ENCODE data around the gene NCAPH2.
"Not testable (repeated sequence)": the region's sequence is repeated elsewhere in the genome, so short reads cannot be mapped to it uniquely, and the experiment has no call there.

NCAPH2 gene

GRCh38 chr22:50530877-50531545 is 23.0 kb downstream of the NCAPH2 start:
- peak; percentile 75 to 81 for DNase-seq (ENCODE audit: low read depth in 2 of 2)

DNA sequence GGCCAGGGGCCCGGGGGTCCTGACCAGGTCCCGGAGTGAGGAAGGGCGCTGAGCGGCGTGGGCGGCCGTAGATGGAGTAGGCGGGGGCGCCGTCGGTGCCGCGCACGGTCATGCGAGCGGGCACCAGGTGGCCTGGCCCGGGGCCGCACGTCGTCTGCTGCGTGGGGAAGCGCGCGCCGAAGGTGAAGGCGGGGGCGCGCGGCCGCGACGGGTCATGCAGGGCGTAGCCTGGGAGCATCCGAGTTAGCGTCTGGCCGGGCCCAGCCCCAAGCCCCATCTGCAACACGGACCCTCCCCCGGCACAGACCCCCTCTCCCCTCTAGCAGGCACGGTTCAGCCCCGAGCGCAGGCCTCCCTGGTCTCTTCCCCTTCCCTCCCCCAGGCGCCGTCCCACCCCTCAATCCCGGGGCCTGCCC is 23.5 kb downstream of the NCAPH2 start:
- peak in 1 of 2 donors; percentile 73 for DNase-seq (ENCODE audit: low read depth in 2 of 2)

GRCh38 chr22:50531962-50532674 is 24.1 kb downstream of the NCAPH2 start:
- DNase-seq (ENCODE audit: low read depth in 2 of 2), result no peak

DNA sequence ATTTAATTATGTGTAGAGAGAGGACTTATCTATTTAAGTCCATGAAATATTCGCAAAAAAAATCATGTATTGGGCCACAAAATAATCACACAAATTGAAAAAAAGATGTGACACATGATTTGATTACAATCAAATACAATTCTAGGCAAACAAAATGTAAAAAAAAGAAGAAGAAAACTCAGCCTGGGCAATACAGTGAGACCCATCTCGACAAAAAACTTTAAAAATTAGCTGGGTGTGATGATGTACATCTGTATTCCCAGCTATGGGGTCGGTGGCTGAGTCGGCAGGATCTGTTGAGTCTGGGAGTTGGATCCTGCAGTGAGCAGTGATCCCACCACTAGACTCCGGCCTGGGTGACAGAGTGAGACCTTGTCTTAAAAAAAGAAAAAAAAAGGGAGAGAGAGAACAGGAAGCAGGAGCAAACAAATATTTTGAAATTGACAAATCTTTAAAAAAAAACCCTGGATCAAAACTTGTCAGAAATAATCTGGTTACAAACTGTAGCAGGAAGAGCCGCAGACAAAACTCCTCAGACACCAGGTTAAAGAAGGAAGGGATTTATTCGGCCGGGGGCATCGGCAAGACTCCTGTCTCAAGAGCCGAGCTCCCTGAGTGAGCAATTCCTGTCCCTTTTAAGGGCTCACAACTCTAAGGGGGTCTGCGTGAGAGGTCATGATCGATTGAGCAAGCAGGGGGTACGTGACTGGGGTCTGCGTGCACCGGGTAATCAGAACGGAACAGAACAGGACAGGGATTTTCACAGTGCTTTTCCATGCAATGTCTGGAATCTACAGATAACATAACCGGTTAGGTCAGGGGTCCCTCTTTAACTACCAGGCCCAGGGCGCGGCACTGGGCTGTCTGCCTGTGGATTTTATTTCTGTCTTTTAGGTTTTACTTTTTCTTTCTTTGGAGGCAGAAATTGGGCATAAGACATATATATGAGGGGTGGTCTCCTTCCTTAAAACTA is 25.1 kb downstream of the NCAPH2 start:
- no peak for DNase-seq (ENCODE audit: low read depth in 2 of 2)

DNA sequence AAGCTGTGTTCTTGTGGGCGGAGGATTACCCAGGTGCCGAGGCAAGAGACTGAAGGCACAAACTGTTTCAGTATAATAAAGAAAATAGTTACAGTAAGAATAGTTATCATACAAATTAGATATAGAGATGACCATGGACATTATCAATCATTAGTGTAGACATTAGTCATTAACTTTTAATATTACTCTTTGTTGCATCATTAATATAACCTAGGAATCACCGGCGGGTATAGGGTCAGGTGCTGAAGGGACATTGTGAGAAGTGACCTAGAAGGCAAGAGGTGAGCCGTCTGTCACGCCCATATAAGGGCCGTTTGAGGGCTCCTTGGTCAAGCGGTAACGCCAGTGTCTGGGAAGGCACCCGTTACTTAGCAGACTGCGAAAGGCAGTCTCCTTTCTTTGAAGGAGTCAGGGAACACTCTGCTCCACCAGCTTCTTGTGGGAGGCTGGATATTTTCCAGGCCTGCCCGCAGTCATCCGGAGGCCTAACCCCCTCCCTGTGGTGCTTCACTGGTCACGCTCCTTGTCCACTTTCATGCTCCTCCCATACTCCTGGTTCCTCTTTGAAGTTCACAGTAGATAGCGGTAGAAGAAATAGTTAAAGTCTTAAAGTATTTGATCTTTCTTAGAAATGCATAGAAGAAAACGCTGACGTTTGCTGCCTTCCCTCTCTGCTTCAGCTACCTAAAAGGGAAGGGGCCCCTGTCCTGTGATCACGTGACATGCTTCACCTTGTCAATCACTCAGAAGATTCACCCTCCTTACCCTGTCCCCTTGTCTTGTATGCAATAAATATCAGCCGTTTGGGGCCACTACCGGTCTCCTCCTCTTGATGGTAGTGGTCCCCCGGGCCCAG is 26.1 kb downstream of the NCAPH2 start:
- not testable (repeated sequence) for DNase-seq (ENCODE audit: low read depth in 2 of 2)

DNA sequence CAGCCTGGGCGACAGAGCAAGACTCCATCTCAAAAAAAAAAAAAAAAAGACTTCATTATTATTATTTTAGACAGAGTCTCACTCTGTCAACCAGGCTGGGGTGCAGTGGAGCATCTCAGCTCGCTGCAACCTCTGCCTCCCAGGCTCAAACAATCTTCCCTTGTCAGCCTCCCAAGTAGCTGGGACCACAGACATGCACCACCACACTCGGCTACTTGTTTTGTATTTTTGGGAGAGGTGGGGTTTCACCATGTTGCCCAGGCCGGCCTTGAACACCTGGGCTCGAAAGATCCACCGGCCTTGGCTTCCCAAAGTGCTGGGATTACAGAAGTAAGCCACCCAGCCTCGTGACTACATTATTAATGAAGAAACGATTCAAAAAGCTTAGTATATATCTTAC is 27.1 kb downstream of the NCAPH2 start:
- DNase-seq (ENCODE audit: low read depth in 2 of 2), result no peak

- no peak for DNase-seq (ENCODE audit: low read depth in 2 of 2)
These were observed 28.2 kb downstream of the NCAPH2 start for GRCh38 chr22:50536226-50536625.

- DNase-seq (ENCODE audit: low read depth in 2 of 2), result no peak
These were observed 29.7 kb downstream of the NCAPH2 start for GRCh38 chr22:50537765-50538164.

DNA sequence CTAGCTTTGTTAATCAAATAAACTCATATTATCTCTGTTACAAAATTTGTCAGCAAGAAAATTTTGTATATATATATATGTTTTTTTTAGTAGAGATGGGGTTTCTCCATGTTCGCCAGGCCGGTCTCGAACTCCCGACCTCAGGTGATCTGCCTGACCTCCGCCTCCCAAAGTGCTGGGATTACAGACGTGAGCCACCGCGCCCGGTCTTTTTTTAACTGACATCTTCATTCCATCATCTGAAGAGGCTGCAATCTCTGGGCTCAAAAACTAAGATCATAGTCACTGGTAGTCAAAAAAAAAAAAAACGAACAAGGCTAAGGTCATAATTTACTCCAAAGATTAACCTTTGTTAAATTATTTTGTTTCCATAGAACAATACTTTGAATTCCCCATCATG is 32.4 kb downstream of the NCAPH2 start:
- DNase-seq (ENCODE audit: low read depth in 2 of 2), result no peak

GRCh38 chr22:50541667-50542026 is 33.6 kb downstream of the NCAPH2 start:
- not testable (repeated sequence) for DNase-seq (ENCODE audit: low read depth in 2 of 2)

GRCh38 chr22:50542416-50542927 is 34.4 kb downstream of the NCAPH2 start:
- peak in 1 of 2 donors; percentile 61 for DNase-seq (ENCODE audit: low read depth in 2 of 2)

- DNase-seq (ENCODE audit: low read depth in 2 of 2), result peak; percentile 83 to 85
These were observed 36.2 kb downstream of the NCAPH2 start for GRCh38 chr22:50544078-50544745.

DNA sequence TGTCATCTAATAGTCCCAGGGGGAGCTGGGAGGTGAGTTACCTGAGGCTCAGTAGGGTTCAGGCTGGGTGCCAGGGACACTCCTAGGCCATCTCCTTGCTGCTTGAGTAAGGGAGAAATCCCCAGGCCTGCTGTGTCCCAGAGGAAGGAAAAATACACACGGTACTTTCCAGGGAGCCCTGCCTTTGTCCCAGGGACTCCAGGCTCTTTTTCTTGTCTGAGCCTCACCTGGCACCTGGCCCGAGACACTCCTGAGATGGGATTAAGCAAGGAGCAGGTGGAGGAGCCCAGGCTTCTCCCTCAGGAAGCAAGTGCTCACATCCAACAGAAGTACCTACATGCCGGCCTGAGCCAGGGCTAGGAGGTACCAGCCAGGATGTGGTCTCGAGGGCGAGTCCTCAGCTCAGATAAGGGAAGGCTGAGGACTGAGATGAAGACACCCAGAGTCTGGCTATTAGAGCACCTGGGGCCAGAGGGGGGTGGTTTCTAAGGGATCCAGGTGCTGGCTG is 36.8 kb downstream of the NCAPH2 start:
- DNase-seq (ENCODE audit: low read depth in 2 of 2), result no peak

DNA sequence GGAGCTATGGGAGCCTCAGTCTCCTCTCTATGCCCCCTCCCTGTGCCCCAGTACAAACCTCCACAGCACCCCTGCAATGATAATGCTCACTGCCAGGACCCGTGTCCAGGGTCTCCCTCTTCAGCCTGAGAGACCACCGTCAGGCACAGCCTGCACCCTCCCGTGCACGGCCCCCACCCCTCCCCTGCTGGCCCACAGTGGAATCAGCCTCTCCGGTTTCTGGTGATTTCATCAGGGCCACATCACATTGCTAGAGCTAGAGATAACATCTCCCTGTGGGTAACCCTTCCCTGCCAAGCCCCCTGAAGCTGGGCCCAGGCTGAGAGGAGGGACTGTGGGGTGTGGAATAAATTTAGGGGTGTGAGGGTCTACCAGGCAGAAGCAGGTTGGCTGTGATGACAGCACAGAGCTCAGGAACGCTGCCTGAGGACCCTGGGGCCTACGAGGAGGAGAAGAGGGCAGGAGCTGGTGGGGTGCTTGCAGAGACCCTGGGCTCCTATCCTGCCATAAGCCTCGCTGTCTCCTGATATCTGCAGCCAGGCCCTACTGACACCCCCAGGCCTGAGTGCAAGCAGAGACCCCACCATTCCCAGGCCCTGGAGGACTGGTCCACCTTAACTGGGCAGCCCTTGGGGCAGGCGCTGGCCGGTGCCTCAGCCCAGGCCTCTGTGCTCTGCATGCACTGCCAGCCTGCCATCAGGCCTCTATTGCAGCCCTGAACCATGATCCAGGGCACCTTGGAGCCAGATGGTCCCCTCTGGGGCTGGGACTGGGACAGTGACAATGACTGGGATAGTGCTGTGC is 37.7 kb downstream of the NCAPH2 start, which contains the start of gene KLHDC7B:
Gene KLHDC7B (plus strand): TSS at position 378 of the 804 bp plus-strand sequence. CDS start 345 bp downstream, at position 723.
- DNase-seq (ENCODE audit: low read depth in 2 of 2), result no peak

- no peak for DNase-seq (ENCODE audit: low read depth in 2 of 2)
These were observed 38.6 kb downstream of the NCAPH2 start for GRCh38 chr22:50546326-50547262.

DNA sequence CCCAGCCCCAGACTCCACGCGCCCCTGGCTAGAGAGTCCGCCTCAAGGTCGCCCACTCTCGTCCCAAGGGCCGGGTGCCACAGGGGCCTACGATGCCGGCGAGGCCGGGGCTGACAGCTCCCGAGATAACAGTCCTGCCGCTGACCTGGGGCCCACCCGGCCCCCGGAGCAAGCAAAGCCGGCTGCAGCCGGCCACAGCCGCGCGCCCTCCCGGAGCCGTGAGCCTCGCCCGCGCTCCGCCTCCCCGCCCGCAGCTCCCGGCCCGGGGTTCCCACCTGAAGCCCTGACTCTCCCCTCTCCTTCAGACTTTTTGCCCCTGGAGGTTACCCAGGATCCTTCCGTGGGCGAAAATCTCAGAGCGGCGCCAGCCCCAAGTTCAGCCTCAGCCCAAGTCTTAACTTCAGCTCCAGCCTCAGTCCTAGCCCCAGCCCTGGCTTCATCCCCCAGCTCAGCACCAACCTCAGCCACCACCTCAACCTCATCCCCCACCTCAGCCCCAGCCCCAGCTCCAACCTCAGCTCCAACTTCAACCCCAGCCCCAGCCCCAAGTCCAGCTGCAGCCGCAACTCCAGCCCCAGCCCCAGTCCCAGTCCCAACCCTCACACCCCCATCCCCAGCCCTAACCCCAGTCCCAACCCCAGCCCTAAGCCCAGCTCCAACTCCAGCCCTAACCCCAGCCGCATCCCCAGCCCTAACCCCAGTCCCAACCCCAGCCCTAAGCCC is 39.4 kb downstream of the NCAPH2 start:
- DNase-seq (ENCODE audit: low read depth in 2 of 2), result no peak

All from stimulated activated CD8-positive, alpha-beta memory T cell treated with anti-CD3 and anti-CD28 coated beads, Interleukin-15, amount 100 ng/mL, for 48 hours (primary cell).